Central memory CD4-positive, alpha-beta T cell (primary cell): ENCODE measurements around the gene POLR2J.

Experiments
- DNase-seq: peaks from one replicate; pipeline ENCODE4 v3.0.0; 2022

Gene POLR2J

DNA sequence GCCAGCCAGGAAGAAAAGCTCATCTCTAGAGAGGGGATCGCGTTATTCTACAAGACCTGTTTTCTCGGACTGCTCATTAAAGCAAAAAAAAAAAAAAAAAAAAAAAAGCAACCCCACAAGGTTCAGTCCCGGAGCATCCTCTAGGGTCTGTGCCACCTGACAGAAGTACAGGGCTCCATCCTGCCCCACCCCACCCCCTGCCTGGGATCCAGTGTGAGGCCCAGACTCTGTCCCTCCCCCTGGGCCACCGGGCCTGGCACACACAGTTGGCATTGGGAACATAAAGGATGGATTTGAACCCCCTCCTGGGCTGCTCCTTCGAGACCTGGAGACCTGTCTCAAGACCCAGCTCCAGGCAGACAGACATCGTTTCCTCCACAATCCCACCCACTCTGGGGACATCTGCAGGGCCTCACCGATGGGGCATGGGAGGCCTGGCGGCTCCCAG, 44.7 kb downstream of the POLR2J start:
- DNase-seq = peak; percentile 22

DNA sequence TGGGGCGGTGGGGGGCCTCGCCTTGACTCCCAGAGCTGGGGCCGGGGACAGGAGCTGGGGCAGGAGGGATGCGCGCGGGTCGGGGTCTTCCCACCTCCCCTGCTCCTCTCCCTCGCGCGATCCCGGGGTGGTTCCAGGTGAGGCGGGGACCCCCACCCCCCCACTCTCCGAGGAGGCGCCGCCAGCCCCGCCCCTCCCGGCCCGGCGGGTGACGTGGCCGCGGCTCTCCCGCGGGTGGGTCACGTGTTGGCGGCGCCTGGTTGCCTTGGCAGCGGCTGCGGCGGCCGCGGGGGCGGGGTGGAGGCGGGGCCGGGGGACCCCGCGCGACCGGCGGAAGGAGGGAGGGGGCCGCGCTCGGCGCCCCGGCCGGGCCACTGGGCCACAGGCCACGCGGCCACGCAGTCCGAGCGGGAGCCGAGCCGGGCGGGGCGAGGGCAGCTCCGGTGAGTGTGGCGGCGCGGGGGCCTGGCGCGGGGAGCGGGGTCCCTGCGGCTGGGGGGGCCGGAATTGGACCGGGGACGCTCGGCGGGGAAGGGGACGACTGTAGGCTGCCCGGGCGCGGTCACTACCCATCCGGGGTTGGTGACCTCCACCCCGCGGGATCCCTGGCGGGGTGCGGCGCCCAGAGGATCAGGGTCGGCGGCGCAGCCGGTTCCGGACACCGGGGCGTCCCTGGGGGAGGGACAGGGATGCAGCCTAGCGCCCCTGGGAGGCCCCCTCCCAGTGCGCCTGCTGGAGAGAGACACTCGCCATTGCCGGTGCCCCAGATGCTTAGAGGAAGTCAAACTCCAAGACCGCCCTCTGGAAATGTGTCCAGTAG, 45.3 kb downstream of the POLR2J start, which contains the start of gene ORAI2:
Gene ORAI2 (plus strand): TSS at position 357 of the 820 bp plus-strand sequence. CDS start 5,382 bp downstream, outside the sequence.
- peak; percentile 84 for DNase-seq

DNA sequence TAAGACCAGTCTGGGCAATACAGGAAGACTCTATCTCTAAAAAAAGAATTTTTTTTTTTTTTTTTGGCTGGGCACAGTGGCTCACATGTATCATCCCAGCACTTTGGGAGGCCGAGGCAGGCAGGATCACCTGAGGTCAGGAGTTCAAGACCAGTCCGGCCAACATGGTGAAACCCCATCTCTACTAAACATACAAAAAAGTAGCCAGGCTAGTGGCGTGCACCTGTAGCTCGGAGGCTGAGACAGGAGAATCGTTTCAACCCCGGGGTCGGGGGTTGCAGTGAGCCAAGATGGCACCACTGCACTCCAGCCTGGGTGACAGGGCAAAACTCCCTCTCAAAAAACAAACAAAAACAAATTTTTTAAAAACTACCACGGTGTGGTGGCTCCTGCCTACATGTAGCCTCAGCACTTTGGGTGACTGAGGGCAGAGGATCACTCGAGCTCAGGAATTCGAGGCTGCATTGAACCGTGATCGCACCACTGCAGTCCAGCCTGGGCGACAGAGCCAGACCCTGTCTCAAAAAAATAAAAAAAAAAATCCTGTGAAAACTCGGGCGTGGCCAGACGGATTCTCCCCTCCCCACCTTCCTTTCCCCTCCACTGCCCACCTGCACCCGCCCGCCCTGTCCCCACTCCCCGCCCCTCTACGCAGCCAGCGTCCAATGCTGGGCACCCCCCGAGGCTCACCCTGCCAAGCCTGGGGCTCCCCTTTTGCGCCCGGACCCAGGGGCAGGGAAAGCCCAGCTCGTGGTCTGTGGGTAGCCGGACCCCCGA, 46.1 kb downstream of the POLR2J start:
- peak; percentile 29 for DNase-seq

DNA sequence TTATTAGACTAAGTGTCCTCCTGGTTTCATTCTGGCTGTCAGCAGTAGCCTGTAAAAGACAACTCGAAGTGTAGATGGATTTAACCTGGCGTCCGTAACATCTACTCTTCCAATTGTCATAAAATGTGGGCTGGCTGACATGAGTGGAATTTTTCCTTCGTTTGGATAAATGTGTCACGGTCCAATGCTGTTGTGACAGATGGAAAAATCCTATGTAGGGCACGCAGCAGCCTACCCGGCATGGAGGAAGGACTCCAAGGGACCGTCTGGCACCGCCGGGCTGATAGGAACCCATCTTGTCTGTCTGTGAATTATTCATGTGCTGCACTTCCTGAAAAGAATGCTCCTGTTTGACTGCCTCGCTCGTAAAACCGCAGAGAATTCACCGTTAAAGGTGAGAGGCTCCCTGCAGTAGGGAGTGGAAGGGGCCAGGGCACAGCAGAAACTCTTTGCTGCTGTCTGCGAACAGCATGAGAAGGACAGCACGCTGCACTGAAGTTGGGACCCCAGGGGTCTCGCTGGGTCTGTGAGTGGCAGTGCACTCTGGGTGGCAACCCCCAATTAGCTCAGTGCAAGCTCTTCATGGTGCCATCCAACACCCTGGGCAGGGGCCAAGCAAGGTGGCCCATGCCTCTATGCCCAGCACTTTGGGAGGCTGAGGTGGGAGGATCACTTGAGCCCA, 47.0 kb downstream of the POLR2J start:
- DNase-seq = peak; percentile 81

DNA sequence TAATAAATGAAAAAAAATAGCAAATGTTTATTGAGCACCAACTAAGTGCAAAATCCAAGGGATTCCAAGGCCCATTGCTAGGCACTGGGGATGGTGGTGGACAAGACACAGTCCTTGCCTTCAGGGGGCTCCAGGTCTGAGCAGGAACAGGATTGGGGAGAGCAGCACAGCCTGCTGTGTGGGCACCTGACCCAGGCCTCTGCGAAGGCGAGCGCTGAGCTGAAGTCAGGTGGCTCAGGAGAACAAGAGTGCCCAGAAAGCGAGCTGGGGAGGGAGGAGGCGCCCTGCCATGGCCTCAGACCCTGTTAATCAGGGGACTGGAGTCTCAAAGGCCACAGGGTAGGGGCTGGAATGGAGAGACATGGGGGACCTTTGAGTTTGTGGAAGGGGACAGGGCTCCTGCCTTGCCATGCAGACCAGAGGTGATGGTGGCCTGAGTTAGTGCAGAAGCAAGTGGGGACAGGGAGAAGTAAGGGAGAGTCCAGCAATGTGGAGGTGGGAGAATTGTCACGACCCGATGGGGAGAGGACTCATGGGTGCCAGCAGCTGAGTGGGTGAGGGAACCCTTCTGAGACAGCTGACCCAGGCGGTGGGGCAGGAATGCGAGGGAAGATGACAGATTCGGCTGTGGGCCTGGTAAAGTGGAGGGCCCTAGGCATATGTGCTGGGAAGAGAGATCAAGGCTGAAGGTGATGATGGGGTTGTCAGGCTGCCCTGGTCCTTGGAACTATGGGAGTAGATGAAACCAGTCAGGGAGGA, 49.4 kb downstream of the POLR2J start:
- no peak for DNase-seq

DNA sequence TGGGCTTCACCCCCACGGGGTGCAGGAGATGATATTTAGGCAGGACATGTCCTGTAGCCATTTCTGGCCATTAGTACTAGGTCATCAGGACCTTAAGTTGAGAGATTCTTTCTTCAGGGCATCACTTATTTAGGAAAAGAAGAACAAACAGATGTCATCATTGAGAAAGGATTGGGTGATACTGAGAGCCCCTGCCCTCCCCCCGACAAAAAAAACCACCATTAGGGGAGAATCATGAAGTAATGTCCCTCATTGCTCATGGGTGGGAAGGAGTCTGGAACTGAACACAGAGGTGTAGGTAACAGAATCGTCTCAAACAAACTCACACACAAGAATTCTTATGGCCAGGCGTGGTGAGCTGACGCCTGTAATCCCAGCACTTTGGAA, 51.7 kb downstream of the POLR2J start:
- DNase-seq = no peak

DNA sequence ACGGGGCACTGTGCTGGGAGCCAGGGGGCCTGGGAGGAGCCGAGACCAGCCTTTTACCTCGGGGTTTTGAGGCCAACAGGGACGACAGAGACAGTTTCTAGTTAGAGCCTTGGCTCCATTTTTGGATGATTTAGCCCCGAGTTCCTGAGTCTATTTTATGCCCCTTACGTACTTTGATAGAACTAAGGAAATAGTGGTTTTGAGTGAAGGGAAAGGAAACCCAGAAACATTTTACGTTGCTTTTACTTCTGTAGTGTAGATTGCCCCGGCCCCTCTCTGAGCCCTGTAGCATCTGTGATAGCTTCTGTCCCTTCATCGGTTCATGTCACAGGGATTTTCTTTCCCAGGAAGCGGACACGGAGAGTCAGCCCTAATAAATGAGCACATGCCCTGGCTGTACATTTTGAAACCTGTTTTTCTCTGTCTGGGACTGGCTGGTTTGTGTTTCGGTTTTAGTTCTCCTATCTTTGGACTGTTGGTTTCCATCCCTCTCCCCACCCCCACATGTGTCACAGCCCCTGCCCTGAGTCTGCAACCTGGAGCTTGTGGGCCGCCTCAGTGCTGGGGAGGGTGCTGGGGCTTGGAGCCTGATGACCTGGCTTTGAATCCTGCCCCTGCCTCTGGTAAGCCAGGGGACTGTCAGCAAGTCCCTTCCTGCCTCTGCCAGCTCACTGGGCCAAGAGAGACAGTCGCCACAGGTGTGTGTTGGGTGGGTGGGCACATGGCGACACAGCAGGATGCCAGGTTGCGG, 52.3 kb downstream of the POLR2J start:
- DNase-seq = peak; percentile 78

DNA sequence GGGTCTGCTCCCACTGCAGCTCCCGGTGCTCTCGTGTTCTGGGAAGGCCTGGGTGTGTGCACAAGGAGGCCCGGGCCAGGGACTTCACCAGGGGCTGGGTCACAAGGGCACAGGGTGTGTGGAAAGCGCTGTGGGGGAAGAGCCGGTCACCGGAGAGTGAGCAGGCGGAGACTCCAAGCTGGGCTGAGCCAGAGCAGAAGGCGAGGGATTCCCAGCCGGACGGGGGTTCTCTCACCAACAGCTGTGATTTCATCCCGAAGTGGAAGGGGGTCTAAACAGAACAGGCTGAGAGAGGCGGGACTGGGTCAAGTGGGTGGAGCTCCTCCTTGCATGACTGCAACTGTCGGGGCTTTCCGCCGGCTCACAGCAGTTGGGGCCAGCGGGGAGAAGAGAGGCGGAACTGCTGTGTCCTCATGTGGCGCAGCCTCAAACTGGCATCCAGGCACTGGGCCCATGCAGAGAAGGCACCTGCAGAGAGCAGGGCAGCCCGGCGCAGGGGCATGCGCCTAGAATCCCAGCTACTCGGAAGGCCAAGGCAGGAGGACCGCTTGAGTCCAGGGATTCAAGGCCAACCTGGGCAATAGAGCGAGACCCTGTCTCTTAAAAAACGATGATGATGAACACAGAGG, 53.0 kb downstream of the POLR2J start:
- DNase-seq = peak; percentile 85

DNA sequence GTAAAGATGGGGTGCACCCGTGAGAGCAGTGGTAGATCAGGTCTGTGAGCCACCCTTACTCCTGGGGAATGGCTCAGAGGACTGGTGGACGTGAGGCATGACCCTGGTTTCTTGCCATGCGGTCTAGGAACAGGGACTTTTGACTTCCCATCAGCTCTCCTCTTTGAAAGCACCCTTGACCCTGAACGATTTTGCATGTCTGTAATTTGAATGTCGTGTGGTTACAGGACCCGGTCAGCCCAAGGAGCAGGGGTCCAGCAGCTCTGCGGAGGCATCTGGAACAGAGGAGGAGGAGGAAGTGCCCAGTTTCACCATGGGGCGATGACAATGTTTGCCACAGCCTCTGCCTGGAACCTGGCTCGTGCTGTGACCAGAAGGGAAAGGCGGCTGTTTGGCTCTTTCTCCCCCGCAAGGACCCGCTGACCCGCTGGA, 53.9 kb downstream of the POLR2J start:
- no peak for DNase-seq

DNA sequence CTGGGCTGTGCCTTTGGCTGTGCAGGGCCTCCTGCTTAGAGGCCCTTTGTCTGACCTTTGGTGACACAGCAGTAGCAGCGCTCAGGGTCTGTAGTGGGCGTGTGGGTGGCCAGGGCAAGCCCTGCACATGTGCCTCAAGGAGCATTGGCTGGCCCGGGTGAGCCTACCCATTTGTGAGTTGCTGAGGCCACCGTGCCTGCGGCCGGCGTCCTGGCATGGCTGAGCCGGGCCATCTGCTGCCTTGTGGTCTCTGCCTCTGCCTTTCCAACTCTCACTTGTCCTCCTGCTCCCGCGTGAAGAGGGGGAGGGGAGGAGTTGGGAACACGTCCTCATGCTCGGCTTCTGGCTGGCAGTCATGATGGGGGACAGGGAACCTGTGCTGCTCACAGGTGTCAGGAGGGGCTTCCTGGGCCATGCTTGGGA, 54.6 kb downstream of the POLR2J start:
- DNase-seq = no peak
